IMR-90 (cell line): ENCODE measurements around the gene EFCAB8. TPM values are rescaled to one million over a fixed set of nuclear protein-coding genes. Genes with fewer than 3 reads are reported as not detected.

Experiments
- ATAC-seq: fragments of 200-7000 bp; cut with Tn5 transposase; 2 replicates; pipeline ENCODE4 v1.9.1; 2020; ENCODE audit warnings: low read depth, mild to moderate bottlenecking, moderate library complexity
- BruUV-seq: library from RNA; stranded (reverse); fragments of 400-500 nt; replicated peaks from 2 replicates; lab custom pipeline; 2021; lab: Mats Ljungman, UMichigan
- CTCF ChIA-PET: fragments of 300-600 bp; formaldehyde crosslinking; extraction: SDS; loops from one replicate; lab custom pipeline; 2021; ENCODE audit warnings: antibody characterized with exemption; lab: Yijun Ruan, JAX
- POLR2A ChIA-PET: fragments of 300-600 bp; sonication (Branson Sonifier 250); formaldehyde crosslinking; loops from one replicate; lab custom pipeline; 2022; ENCODE audit warnings: antibody characterized with exemption; ENCODE audit not compliant: unreplicated experiment; lab: Charles Lee
- DNase-seq: peaks from one replicate; pipeline ENCODE4 v3.0.0; 2013
- H2AFZ ChIP-seq: replicated peaks from 2 replicates; pipeline ENCODE3; 2013; ENCODE audit warnings: low read length, mild to moderate bottlenecking; ENCODE audit not compliant: poor library complexity
- H2AK5ac ChIP-seq: 2 replicates; pipeline ENCODE4 v1.6.1; 2013; ENCODE audit warnings: low read depth, low read length, inconsistent platforms
- H2AK9ac ChIP-seq: replicated peaks from 2 replicates; pipeline ENCODE3; 2013; ENCODE audit warnings: mild to moderate bottlenecking, low read depth, low read length, moderate library complexity; ENCODE audit not compliant: poor library complexity
- H2BK120ac ChIP-seq: 2 replicates; pipeline ENCODE4 v1.6.1; 2013; ENCODE audit warnings: low read depth, low read length, inconsistent platforms
- H2BK15ac ChIP-seq: 3 replicates; pipeline ENCODE4 v1.6.1; 2013; ENCODE audit warnings: low read depth, low read length, inconsistent platforms
- H2BK20ac ChIP-seq: 2 replicates; pipeline ENCODE4 v1.6.1; 2013; ENCODE audit warnings: low read depth, mild to moderate bottlenecking, inconsistent platforms, low read length, moderate library complexity
- H2BK5ac ChIP-seq: 2 replicates; pipeline ENCODE4 v1.6.1; 2013; ENCODE audit warnings: mild to moderate bottlenecking, low read depth, low read length, inconsistent platforms; ENCODE audit not compliant: poor library complexity, severe bottlenecking
- H3K14ac ChIP-seq: replicated peaks from 2 replicates; pipeline ENCODE4 v1.6.1; 2013; ENCODE audit warnings: low read depth, low read length, inconsistent platforms
- H3K18ac ChIP-seq: 2 replicates; pipeline ENCODE4 v1.6.1; 2013; ENCODE audit warnings: low read depth, low read length, control low read depth
- H3K23ac ChIP-seq: 2 replicates; pipeline ENCODE4 v1.6.1; 2013; ENCODE audit warnings: low read depth, low read length, inconsistent platforms
- H3K27ac ChIP-seq: 2 replicates; pipeline ENCODE4 v1.5.1; 2013; ENCODE audit warnings: mild to moderate bottlenecking, control low read depth, low read length; ENCODE audit not compliant: insufficient read depth
- H3K27me3 ChIP-seq: 2 replicates; pipeline ENCODE4 v1.6.1; 2013; ENCODE audit warnings: low read length; ENCODE audit not compliant: control insufficient read depth, insufficient read depth
- H3K36me3 ChIP-seq: 2 replicates; pipeline ENCODE4 v1.6.1; 2013; ENCODE audit warnings: low read length, mixed read lengths; ENCODE audit not compliant: control insufficient read depth, insufficient read depth
- H3K4ac ChIP-seq: 2 replicates; pipeline ENCODE4 v1.6.1; 2013; ENCODE audit warnings: low read depth, low read length, inconsistent platforms
- H3K4me1 ChIP-seq: 2 replicates; pipeline ENCODE4 v1.6.1; 2013; ENCODE audit warnings: low read length, mixed read lengths; ENCODE audit not compliant: control insufficient read depth, insufficient read depth
- H3K4me2 ChIP-seq: 2 replicates; pipeline ENCODE4 v1.6.1; 2013; ENCODE audit warnings: low read depth, mild to moderate bottlenecking, control low read depth, low read length, moderate library complexity
- H3K4me3 ChIP-seq: 2 replicates; pipeline ENCODE4 v1.5.1; 2013; ENCODE audit warnings: low read depth, mild to moderate bottlenecking, control low read depth, low read length, moderate library complexity; ENCODE audit not compliant: insufficient read depth
- H3K56ac ChIP-seq: 2 replicates; pipeline ENCODE4 v1.6.1; 2013; ENCODE audit warnings: low read length, inconsistent platforms; ENCODE audit not compliant: insufficient read depth; ENCODE audit errors: extremely low read depth
- H3K79me1 ChIP-seq, 2 experiments: 2 replicates each; pipeline ENCODE4 v1.6.1; 2013; ENCODE audit warnings: low read length in 2 of 2, inconsistent platforms in 1 of 2, low read depth in 1 of 2
- H3K9ac ChIP-seq: 2 replicates; pipeline ENCODE4 v1.6.1; 2013; ENCODE audit warnings: low read depth, low read length, control low read depth
- H3K9me1 ChIP-seq: 2 replicates; pipeline ENCODE4 v1.6.1; 2013; ENCODE audit warnings: low read length, inconsistent platforms; ENCODE audit not compliant: insufficient read depth
- H3K9me3 ChIP-seq: 2 replicates; pipeline ENCODE4 v1.6.1; 2013; ENCODE audit warnings: low read length; ENCODE audit not compliant: control insufficient read depth, insufficient read depth
- H4K20me1 ChIP-seq: 2 replicates; pipeline ENCODE4 v1.6.1; 2013; ENCODE audit warnings: low read length, inconsistent platforms; ENCODE audit not compliant: insufficient read depth
- H4K5ac ChIP-seq: 2 replicates; pipeline ENCODE4 v1.6.1; 2013; ENCODE audit warnings: mild to moderate bottlenecking, low read depth, low read length, control low read depth
- H4K8ac ChIP-seq, 2 experiments: 2 replicates each; pipeline ENCODE4 v1.6.1; 2013; ENCODE audit warnings: low read depth in 2 of 2, low read length in 2 of 2, control low read depth in 1 of 2, inconsistent platforms in 1 of 2
- H4K91ac ChIP-seq: 2 replicates; pipeline ENCODE4 v1.6.1; 2013; ENCODE audit warnings: low read depth, low read length, inconsistent platforms; ENCODE audit not compliant: insufficient read depth
- BHLHE40 ChIP-seq: fragments of 150-350 bp; IDR thresholded peaks from 2 replicates; pipeline ENCODE4 v1.6.1; 2016; ENCODE audit warnings: mild to moderate bottlenecking, low read depth, low read length
- SMC3 ChIP-seq: fragments of 150-350 bp; IDR thresholded peaks from 2 replicates; pipeline ENCODE4 v1.6.1; 2016; ENCODE audit warnings: low read depth, mild to moderate bottlenecking, antibody characterized with exemption, low read length, moderate library complexity
- WGBS, 2 experiments: methylation state at CpG; one replicate each; pipeline versions ENCODE4 v1.1.5 to v1.1.7; 2013; ENCODE audit warnings: missing lambda C conversion rate in 2 of 2; ENCODE audit not compliant: insufficient read length in 1 of 2; ENCODE audit errors: extremely low coverage in 2 of 2; 5-methylcytosine and 5-hydroxymethylcytosine counted together
- dilution Hi-C: fragments of 300-500 bp; cut with HindIII; formaldehyde crosslinking; loops from one replicate; pipeline ENCODE4 v1.14.3; 2018; ENCODE audit warnings: low sequenced_read_pairs; ENCODE audit not compliant: unreplicated experiment
- in situ Hi-C: fragments of 300-500 bp; cut with MboI; formaldehyde crosslinking; loops from 3 replicates; pipeline ENCODE4 v1.14.3; 2019; ENCODE audit warnings: low sequenced_read_pairs, inconsistent platforms, mixed read lengths
- intact Hi-C: fragments of 100-400 bp; cut with micrococcal nuclease; formaldehyde crosslinking; loops from 2 replicates; pipeline ENCODE4 v1.10.0; 2022
- polyA plus RNA-seq, 3 experiments: library from polyadenylated mRNA; depleted of rRNA; stranded (reverse); fragments of >200 nt; gene quantifications; 2 replicates each; pipeline ENCODE4 v1.2.3, GENCODE V29; 2012; ENCODE audit warnings: low replicate concordance in 1 of 3
- total RNA-seq: library from RNA; depleted of rRNA; stranded (reverse); fragments of >200 nt; gene quantifications from 2 replicates; pipeline ENCODE4 v1.2.3, GENCODE V29; 2012

The EFCAB8 gene
- total and polyA plus RNA-seq, 2 of the 4 experiments (the other 2 are of a cell fraction): not detected

DNA sequence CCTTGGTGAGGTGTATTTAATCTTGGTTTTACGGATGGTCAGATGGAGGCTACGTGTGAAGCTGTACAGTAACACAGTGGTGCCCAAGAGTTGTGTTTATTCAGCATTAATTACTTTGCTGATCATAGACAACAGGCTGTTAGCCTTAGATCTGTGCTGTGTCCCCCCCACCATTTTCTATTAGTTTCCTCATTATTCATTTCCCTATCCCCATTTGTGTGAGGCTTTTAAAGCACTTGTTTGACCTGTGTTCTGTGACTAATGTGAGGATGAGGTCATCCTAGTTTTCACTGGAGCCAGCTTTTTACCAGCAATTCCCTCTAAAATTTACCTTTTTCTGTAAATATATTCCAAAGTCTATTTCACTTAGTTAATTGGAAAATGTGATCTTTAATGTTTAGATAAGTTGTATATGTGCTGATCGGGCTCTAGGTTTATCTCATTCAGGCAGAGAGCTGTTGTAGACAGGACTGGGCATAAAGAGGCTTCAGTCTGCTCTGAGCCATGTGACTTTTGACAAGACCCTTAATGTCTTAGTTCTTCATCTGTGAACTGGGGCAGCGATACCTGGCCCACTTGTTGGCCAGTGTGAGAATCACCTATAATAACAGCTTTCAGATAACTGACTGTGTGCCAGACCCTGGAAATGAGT is 30.6 kb upstream of the EFCAB8 start:
- DNase-seq (peak; percentile 56), ATAC-seq (peak; percentile 28; the same call in 1 of the 2 replicates)
- H3K23ac ChIP-seq: no peak overlapping the region
- H4K5ac ChIP-seq: no peak overlapping the region
- TF ChIP-seq SMC3 (no peak), BHLHE40 (no peak)
- no peak overlapping the region for H4K91ac ChIP-seq
- peak overlapping the region; percentile 47; the same call in 1 of the 2 replicates for H3K4me2 ChIP-seq
- H3K9me3 ChIP-seq: no peaks in the 10 kb centered on the region
- H2BK20ac ChIP-seq: no peak overlapping the region
- no peak overlapping the region for H2AFZ ChIP-seq
- ChIA-PET POLR2A (no interaction called here), CTCF (interaction anchor here (1.7 kb wide), 1 partner anchor 38 kb away, joined by 6 read pairs; no protein-coding TSS in a partner anchor)
- H2AK9ac ChIP-seq: no peak overlapping the region
- peaks cover 16% of the 10 kb centered on the region; the same call in 1 of the 2 replicates for H3K9me1 ChIP-seq
- H3K27ac ChIP-seq: no peak overlapping the region
- H3K79me1 ChIP-seq: peaks cover 7 to 62% of the 10 kb centered on the region in 2 experiments; a peak in 3 of 4 replicates
- no CpG with 5 or more reads among the region's 4 CpGs for WGBS, 2 experiments
- peaks cover 26% of the 10 kb centered on the region for H3K36me3 ChIP-seq
- no peak overlapping the region for H3K14ac ChIP-seq
- no peak overlapping the region for H2BK15ac ChIP-seq
- no peak overlapping the region for H3K4ac ChIP-seq
- no TSS peak for BruUV-seq
- H2BK5ac ChIP-seq: no peak overlapping the region
- intact Hi-C loops (no loop called here), dilution Hi-C loops (no loop called here), in situ Hi-C loops (no loop called here)
- no peak overlapping the region for H2AK5ac ChIP-seq
- H3K27me3 ChIP-seq: no peaks in the 10 kb centered on the region
- no peak overlapping the region for H3K18ac ChIP-seq
- no peak overlapping the region for H3K4me3 ChIP-seq
- H4K20me1 ChIP-seq: peaks cover 82% of the 10 kb centered on the region
- no peak overlapping the region for H3K56ac ChIP-seq
- H3K4me1 ChIP-seq: peaks cover 28% of the 10 kb centered on the region
- no peak overlapping the region for H2BK120ac ChIP-seq
- no peak overlapping the region for H4K8ac ChIP-seq
- no peak overlapping the region for H3K9ac ChIP-seq
